C4-2B (cell line): ENCODE results near the gene GCK.

ENCODE experiments used
- H3K27ac ChIP-seq: fragments of 450-650 bp; 2 replicates; pipeline ENCODE4 v1.5.1; 2017
- CTCF ChIP-seq: fragments of 450-650 bp; conservative IDR thresholded peaks from 2 replicates; pipeline ENCODE4 v1.5.1; 2017; ENCODE audit warnings: mild to moderate bottlenecking
- ZFX ChIP-seq: fragments of 450-650 bp; IDR thresholded peaks from 2 replicates; pipeline ENCODE4 v1.6.1; 2017

The GCK gene

GRCh38 chr7:44163591-44163990 lies 25.6 kb downstream of the GCK start:
- TF ChIP-seq CTCF, result no peak
- TF ChIP-seq ZFX, result no peak
- no peak overlapping the region for H3K27ac ChIP-seq

GRCh38 chr7:44162785-44163395 lies 26.3 kb downstream of the GCK start:
- no peak overlapping the region for H3K27ac ChIP-seq

GRCh38 chr7:44162179-44162578 lies 27.1 kb downstream of the GCK start:
- H3K27ac ChIP-seq, result no peak overlapping the region
- no peak for TF ChIP-seq CTCF
- TF ChIP-seq ZFX, result no peak

More at GRCh38 chr7:44162785-44163395, 26.3 kb downstream of the GCK start:
- TF ChIP-seq CTCF (no peak), ZFX (no peak)

- TF ChIP-seq CTCF (no peak), ZFX (no peak)
- no peak overlapping the region for H3K27ac ChIP-seq
Measured at GRCh38 chr7:44161371-44161770, 27.9 kb downstream of the GCK start.

GRCh38 chr7:44159824-44160630 lies 29.2 kb downstream of the GCK start:
- no peak for TF ChIP-seq ZFX
- no peak for TF ChIP-seq CTCF
- no peak overlapping the region for H3K27ac ChIP-seq

- TF ChIP-seq ZFX (no peak), CTCF (no peak)
- no peak overlapping the region for H3K27ac ChIP-seq
Measured at GRCh38 chr7:44158873-44159631, 30.2 kb downstream of the GCK start.
